NOMO-1 treated with dmso at 0.1 percent for 144 hours (cell line): ENCODE results near the gene ADAM15.
A peak's percentile ranks its signal among the peaks of the same experiment; 100 is the strongest.

Source experiments
- DNase-seq: peaks from one replicate; lab custom pipeline; 2025; ENCODE audit not compliant: unreplicated experiment; lab: John Stamatoyannopoulos, UW

ADAM15 gene

DNA sequence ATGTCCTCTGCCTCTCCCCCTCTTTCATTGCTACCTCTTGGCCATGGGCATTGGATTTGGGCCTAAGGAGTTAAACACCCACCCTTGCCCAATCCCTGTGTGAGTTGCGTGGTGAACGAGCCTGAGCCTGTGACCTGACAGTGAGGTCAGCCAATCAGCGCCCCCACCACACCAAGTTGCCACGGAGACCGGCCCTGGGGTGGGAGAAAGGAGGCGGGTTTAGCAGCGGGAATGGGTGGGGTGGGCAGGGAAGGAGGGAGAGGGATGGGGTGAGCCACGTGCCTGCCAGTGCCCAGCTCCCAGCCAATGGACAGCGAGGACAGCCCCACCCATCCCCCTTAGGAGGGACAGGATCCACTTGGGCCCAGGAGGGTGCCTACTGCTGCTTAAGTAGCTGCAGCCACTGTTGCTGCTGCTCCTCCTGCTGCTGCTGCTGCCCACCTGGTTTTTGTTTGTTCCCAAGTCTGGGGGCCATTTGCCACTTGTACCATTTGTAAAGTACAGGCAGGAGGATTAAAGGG lies 39.0 kb upstream of the ADAM15 start:
- DNase-seq = no peak

DNA sequence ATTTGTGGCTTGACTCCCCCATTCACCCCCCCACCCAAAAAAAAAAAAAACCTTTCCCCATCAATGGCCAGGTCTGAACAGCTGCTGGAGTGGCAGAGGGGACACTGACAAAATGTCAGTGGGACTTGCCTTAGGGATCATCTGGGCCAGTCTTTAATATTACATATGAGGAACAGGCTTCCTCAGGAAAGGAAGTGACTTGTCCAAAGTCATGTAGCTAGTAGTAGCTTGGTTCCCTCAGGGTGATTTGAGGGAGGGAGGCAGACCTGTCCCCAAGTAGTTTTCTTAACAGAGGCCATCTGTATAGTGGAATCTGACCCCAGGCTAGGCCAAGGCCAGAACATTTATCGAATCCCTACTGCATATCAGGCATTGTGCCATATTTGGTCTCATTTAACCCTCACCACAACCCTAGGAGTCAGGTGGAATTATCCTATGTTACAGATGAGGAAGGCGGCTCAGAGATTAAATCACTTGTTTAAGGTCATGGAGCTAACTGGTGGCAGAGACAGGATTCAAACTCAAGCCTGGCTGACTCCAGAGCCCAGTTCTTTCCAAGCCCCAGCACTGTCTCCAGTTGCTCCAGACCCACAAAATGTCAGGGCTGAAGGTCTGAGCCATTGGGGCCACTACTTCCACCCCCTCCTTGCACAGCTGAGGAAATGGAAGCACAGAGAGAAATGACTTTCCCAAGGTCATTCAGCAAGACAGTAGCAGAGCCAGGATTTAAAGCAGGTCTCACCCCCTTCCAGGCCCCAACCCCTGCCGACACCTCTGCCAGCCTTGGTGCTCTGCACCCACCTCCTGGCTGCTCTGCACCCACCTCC lies 38.1 kb upstream of the ADAM15 start:
- no peak for DNase-seq

GRCh38 chr1:155013632-155014031 lies 37.5 kb upstream of the ADAM15 start:
- DNase-seq = no peak

DNA sequence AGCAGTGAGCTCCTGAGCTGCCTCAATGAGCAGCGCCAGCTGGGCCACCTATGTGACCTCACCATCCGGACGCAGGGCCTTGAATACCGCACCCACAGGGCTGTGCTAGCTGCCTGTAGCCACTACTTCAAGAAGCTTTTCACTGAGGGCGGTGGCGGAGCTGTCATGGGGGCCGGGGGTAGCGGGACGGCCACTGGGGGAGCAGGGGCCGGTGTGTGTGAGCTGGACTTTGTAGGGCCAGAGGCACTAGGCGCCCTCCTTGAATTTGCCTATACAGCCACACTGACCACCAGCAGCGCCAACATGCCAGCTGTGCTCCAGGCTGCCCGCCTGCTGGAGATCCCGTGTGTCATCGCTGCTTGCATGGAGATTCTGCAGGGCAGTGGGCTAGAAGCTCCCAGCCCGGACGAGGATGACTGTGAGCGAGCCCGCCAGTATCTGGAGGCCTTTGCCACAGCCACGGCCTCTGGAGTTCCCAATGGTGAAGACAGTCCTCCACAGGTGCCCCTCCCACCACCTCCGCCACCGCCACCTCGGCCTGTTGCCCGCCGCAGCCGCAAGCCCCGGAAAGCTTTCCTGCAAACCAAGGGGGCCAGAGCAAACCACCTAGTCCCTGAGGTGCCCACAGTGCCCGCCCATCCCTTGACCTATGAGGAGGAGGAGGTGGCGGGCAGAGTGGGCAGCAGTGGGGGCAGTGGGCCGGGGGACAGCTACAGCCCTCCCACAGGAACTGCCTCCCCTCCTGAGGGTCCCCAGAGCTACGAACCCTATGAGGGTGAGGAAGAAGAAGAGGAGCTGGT lies 36.2 kb upstream of the ADAM15 start:
- no peak for DNase-seq

DNA sequence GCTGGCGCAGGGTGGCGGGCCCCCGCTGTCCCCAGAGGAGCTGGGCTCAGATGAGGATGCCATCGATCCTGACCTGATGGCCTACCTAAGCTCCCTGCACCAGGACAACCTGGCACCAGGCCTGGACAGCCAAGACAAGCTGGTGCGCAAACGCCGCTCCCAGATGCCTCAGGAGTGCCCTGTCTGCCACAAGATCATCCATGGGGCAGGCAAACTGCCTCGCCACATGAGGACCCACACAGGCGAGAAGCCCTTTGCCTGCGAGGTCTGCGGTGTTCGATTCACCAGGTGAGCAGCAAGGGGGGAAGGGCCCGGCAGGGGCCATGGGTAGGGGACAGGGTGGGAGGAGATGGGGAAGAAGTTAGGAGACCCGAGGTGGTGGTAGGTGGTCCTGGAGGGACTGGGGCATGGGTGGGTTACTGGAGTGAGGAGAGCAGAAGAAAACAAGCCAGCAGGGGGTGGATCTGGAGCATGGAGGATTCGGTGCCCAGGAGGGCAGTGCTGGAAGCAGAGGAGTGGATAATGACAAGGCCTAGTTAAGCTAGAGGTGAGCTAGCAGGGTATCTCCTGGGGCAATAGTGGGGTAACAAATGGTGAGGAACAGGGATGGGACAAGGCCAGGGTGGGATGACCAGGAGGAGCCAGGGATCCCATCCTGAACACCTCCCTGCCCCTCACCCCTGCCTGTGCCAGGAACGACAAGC lies 35.4 kb upstream of the ADAM15 start:
- no peak for DNase-seq

GRCh38 chr1:155016231-155016831 lies 34.8 kb upstream of the ADAM15 start:
- DNase-seq = no peak

DNA sequence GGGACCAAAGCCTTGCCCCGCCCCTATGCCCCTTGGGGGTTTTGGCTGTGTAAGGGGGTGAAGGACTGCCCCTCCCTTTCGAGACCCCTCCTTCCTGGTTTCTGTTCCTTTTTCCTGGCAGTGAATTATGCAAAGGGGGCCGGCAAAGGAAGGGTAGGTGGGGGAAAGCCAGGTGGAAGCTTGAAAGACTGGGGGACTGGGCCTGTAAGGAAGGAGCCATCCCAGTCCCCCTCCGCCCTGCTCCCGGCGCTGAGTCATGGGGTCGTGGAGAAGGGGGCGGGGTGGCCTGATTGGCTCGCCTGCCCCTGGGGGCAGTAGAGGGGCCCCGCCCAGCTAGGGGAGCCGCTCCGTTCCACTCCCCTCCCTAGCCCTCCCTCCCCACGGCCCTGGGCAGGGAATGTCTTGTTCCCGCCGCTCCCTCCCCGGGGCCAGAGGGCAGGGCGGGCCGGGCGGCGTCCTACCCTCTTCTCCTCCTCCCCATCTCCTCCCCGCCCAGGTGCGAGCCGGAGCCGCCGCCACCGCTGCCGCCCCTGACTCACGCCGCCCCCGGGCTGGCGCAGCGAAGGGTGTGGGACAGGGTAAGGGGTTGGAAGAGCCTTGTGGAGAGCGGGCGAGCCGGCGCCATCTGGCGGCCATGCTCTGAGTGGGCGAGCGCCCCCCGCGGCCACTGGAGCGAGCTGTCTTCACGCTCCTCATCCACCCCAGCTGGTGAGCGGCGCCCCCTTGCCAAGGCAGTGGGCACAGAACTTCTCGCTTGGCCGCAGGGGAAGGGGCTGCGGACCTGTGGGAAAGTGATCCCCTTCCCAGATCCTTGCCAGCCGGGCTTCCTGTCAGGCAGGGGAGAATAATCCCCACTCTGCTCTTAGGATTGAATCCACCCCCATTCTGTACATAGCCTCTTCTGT lies 33.8 kb upstream of the ADAM15 start:
- DNase-seq = peak; percentile 73

GRCh38 chr1:155017946-155018316 lies 33.2 kb upstream of the ADAM15 start:
- DNase-seq = no peak

- no peak for DNase-seq
Observed at GRCh38 chr1:155018617-155019348, 32.3 kb upstream of the ADAM15 start.

DNA sequence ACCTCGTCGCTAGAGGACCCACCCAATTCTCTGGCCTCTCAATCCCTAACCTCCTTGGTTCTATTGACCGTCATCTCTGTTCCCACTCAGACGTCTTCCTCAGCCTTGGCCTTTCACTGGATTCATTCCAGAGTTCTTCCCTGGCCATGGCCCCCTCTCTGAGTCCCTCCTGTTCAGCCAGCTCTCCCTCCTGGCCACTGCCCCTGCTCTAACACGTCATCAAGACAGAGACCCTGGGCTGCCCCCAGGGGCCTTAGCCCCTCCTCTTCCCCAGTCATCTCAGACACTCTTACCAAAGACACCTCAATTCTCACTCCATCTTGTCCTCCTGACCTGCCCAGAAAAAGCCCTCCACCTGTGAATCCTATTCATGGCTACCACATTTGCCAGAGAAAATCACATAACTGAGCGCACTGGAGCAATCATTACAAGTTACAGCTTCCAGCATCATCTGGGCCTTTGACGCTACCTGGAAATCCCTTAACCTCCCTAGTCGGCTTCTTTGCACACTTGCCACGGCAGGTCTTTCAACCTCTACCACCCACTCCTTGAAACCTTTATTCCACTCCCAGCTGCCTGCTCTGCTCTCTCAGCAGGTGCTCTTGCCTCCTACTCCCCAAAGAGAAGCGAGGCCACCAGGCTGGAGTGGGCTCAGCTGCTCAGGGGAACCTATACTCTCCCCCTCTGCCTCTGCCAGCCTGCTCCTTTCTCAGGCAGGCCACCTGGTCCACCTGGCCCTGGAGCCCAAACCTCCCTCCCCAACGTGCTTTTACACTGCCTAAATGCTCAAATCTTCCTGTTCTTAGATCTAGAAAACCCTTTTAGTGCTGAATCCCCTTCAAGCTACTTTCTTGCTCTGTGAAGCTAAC lies 31.5 kb upstream of the ADAM15 start:
- DNase-seq = no peak

GRCh38 chr1:155022136-155022926 lies 28.8 kb upstream of the ADAM15 start:
- DNase-seq = no peak

GRCh38 chr1:155022927-155023236 lies 28.2 kb upstream of the ADAM15 start:
- no peak for DNase-seq

GRCh38 chr1:155023627-155024026 lies 27.5 kb upstream of the ADAM15 start:
- DNase-seq = no peak

DNA sequence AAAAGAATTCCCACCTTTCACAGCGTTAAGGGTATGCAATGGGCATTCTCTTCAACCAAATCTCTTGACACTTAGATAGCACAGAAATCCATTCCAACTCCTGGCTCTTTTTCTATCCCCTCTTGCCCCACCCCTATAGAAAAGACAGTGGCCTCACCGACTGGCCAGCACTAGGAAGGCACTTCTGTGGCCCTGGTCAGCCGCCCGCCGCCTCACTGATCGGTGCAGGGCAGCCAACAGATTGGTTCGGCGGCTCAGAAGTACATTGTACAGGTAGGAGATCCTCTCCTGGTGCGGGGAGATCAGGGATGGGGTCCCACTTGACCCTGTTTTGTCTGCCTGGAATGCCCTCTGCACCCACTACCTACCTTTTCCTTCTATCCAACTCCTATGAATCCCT lies 26.8 kb upstream of the ADAM15 start:
- no peak for DNase-seq

DNA sequence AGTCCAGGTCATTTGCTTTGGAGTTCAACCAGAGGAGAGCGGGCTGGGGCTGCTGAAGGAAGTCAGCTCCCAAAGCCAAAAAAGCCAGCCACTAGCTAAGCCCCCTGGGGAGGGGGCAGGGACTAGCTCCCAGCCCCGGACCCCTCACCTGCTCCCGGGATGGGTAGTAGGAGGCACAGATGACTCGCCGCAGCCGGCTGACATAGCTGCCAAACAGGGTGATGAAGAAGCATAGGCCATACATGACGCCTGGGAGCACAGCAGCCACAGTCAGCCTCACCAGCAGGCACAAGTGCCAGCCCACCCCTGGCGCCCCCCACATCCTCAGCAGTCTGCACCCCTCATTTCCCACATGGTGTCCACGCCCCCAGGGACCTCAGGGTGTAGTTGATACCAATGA lies 25.0 kb upstream of the ADAM15 start:
- no peak for DNase-seq

- DNase-seq = no peak
Observed at GRCh38 chr1:155026588-155026987, 24.5 kb upstream of the ADAM15 start.

DNA sequence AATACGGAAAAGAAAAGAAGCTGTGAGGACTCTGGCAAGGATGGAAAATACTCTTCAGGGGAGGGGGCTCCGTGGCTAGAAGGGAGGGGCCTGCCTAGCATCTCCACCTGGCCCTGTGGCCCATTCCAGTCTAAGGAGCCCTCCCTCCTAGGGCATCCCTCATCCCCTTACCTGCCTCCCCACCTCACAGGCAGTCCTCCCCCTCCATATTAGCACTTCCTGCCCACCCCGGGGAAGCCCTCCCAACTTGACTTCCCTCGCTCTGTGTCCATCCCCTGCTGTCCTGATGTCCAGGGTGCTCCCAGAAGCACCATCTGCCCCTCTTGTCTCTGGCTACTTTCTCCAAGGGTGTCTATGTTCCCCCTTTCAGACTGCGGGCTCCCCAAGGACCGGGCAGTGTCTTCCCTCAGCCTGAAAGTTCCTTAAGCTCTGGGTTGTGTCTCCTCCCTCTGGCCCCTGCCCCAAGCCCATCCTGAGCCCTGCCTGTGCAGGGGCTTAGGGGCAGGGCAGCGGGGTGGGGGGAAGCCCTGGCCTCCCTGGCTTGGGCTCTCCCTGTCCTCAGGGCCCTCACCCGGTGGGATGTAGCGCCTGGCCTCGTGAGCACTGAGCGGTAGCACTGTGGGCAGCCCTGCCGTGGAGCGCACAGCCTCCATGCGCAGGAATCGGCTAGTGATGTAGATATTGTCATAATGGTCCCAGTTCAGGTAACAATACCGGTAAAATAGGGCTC lies 21.4 kb upstream of the ADAM15 start:
- DNase-seq = no peak
